Cardiac muscle cell (in vitro differentiated cells and primary cell): ENCODE results near the gene KDSR. TPM values are rescaled to one million over a fixed set of nuclear protein-coding genes. Genes with fewer than 3 reads are reported as not detected.
A peak's percentile ranks its signal among the peaks of the same experiment; 100 is the strongest.

Experiments
- DNase-seq, 2 donors: peaks; one replicate each; pipeline versions ENCODE4 v3.0.0 to v3.0.0-alpha.2; 2010 to 2017; ENCODE audit warnings: low read depth in 1 of 2, low spot score in 1 of 2
- H3K27ac ChIP-seq: fragments of 200-600 bp; sonication (generic); 2 replicates; pipeline ENCODE4 v1.5.1; 2016
- H3K27me3 ChIP-seq: fragments of 200-600 bp; sonication (generic); 2 replicates; pipeline ENCODE4 v1.6.0; 2016; ENCODE audit warnings: control low read depth
- H3K36me3 ChIP-seq: fragments of 200-600 bp; sonication (generic); 2 replicates; pipeline ENCODE4 v1.5.1; 2016; ENCODE audit warnings: control low read depth
- H3K4me1 ChIP-seq: fragments of 200-600 bp; sonication (generic); 2 replicates; pipeline ENCODE4 v1.8.1; 2017; ENCODE audit warnings: low read depth, mild to moderate bottlenecking, mixed run types
- H3K4me3 ChIP-seq: fragments of 200-600 bp; sonication (generic); 2 replicates; pipeline ENCODE4 v1.5.1; 2016; ENCODE audit warnings: mild to moderate bottlenecking
- H3K9me3 ChIP-seq: fragments of 200-600 bp; sonication (generic); 2 replicates; pipeline ENCODE4 v1.5.1; 2017; ENCODE audit warnings: low read depth, mild to moderate bottlenecking, control low read depth
- CTCF ChIP-seq: IDR thresholded peaks from 2 replicates; pipeline ENCODE4 v1.5.1; 2012; ENCODE audit warnings: low read depth, mild to moderate bottlenecking, low read length
- polyA plus RNA-seq: library from polyadenylated mRNA; unstranded; fragments of >200 nt; fragmentation: Nextera tagmentation; extraction: Ambion mirVana; gene quantifications from 2 replicates; pipeline ENCODE4 v1.2.1, GENCODE V29; 2016
- total RNA-seq: library from RNA; depleted of rRNA; stranded (reverse); fragments of >200 nt; gene quantifications from 2 replicates; pipeline ENCODE4 v1.2.3, GENCODE V29; 2016

Gene KDSR
- total and polyA plus RNA-seq, 2 experiments from 2014 or later: 21.3 to 28.0 TPM

GRCh38 chr18:63293935-63294334, 73.1 kb downstream of the KDSR start:
- Histone ChIP-seq H3K4me3 (no peak overlapping the region), H3K27me3 (no peaks in the 10 kb centered on the region), H3K9me3 (no peaks in the 10 kb centered on the region), H3K4me1 (peaks cover 18% of the 10 kb centered on the region), H3K36me3 (no peaks in the 10 kb centered on the region), H3K27ac (no peak overlapping the region)
- TF ChIP-seq CTCF: no peak
- no peak for DNase-seq

- DNase-seq: no peak
These were observed 73.9 kb downstream of the KDSR start for GRCh38 chr18:63292831-63293683.

GRCh38 chr18:63291278-63291677, 75.7 kb downstream of the KDSR start:
- H3K9me3 ChIP-seq: no peaks in the 10 kb centered on the region

More at GRCh38 chr18:63292831-63293683, 73.9 kb downstream of the KDSR start:
- no peaks in the 10 kb centered on the region for H3K27me3 ChIP-seq
- no peaks in the 10 kb centered on the region for H3K36me3 ChIP-seq
- no peaks in the 10 kb centered on the region for H3K9me3 ChIP-seq
- peaks cover 18% of the 10 kb centered on the region for H3K4me1 ChIP-seq
- TF ChIP-seq CTCF: no peak
- H3K4me3 ChIP-seq: no peak overlapping the region
- no peak overlapping the region for H3K27ac ChIP-seq

GRCh38 chr18:63290821-63291200, 76.2 kb downstream of the KDSR start:
- H3K9me3 ChIP-seq: no peaks in the 10 kb centered on the region
- DNase-seq: no peak
- no peaks in the 10 kb centered on the region for H3K27me3 ChIP-seq
- H3K4me3 ChIP-seq: no peak overlapping the region
- TF ChIP-seq CTCF: no peak
- H3K4me1 ChIP-seq: peaks cover 18% of the 10 kb centered on the region
- H3K27ac ChIP-seq: peak overlapping the region; percentile 14
- no peaks in the 10 kb centered on the region for H3K36me3 ChIP-seq

More at GRCh38 chr18:63291278-63291677, 75.7 kb downstream of the KDSR start:
- peaks cover 18% of the 10 kb centered on the region for H3K4me1 ChIP-seq
- DNase-seq: no peak
- peak overlapping the region; percentile 14 for H3K27ac ChIP-seq
- no peak overlapping the region for H3K4me3 ChIP-seq
- H3K36me3 ChIP-seq: no peaks in the 10 kb centered on the region
- TF ChIP-seq CTCF: no peak
- H3K27me3 ChIP-seq: no peaks in the 10 kb centered on the region

- H3K4me1 ChIP-seq: peaks cover 18% of the 10 kb centered on the region
- peak overlapping the region; percentile 14 for H3K27ac ChIP-seq
- no peaks in the 10 kb centered on the region for H3K9me3 ChIP-seq
- TF ChIP-seq CTCF: no peak
- H3K27me3 ChIP-seq: no peaks in the 10 kb centered on the region
- DNase-seq: peak in 1 of 2 donors; percentile 18
- H3K36me3 ChIP-seq: no peaks in the 10 kb centered on the region
- H3K4me3 ChIP-seq: no peak overlapping the region
These were observed 76.7 kb downstream of the KDSR start for GRCh38 chr18:63290166-63290820.
